NCI-H1694 (cell line): Measurements from ENCODE around the gene GPA33.

Experiments used
- DNase-seq: peaks from one replicate; lab custom pipeline; 2025; lab: John Stamatoyannopoulos, UW

Gene GPA33

GRCh38 chr1:167117225-167117624, 27.0 kb upstream of the GPA33 start:
- DNase-seq: no peak

- no peak for DNase-seq
These were observed 26.0 kb upstream of the GPA33 start for GRCh38 chr1:167116174-167116573.

DNA sequence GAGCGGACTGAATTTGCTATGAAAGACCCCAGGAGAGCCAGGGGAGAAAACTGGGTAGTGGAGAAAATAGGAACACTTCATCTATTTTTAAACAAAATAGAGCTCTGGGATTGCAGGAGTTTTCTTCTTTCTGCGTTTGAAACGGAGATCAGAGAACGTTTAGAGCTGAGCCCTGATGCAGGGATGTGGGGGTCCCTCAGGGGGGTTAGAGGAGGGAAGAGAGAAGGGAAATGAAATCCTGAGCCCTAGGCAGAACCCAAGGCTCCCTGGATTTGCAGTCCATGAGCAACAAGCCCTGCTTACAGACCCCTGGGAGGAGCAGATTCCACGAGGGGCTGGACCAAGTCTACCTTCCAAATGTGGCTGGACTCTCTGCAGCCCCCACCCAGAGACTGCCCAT, 25.5 kb upstream of the GPA33 start:
- no peak for DNase-seq

DNA sequence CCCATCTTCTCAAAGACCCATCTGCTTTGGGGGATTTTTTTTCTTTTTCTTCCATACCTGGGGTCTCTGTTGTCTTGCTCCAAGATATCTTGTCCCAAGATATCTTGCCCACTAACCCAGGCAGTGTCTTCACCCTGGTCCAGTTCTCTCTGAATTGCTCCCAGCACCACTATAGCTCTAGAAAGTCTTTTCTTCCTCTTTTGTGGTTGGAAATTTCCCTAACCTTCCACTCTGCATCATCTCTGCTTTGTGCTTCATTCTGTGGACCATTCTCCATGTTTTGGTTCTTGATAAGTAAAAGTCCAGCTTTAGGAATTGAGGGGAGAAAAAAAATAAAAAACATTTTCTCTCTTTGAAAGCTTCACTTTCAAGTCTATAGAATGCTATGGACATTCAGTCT, 24.5 kb upstream of the GPA33 start:
- no peak for DNase-seq

DNA sequence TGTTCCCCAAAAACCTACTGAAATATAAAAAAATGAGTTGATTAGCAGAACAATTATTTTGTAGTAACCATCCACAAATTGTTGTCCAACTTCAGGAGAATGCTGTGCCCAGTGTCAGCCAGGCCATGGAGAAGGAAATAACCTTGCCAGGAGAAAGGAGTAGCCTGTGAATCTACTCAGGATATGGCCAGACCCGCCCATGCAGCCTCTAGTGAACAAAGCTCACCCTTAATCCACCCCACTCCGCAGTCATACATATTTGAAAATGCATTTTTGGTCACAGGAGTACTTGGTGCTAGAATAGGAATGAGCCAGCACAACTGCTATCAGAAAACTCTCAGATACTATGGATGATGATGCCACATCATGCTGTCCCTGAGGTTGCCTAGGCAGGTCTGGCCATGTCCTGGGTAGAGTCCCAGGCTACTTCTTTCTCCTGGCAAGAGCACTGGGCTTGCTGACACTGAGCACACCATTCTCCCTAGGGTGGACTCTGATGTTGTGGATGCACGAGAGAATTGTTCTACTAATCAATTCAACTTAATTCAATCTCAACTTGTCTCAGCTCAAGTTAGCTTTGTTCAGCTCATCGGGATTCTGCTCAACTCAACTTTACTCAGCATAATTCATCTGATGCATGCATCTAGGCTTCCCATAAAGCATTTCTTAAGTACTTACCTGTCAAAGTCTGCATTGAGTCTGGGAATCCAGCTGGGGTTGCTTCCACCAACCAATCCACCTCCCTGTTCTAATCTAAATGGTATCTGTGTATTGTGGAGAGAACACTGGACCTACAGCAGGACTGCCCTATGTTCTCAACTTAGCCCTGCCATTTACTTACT, 21.9 kb upstream of the GPA33 start:
- DNase-seq: no peak

DNA sequence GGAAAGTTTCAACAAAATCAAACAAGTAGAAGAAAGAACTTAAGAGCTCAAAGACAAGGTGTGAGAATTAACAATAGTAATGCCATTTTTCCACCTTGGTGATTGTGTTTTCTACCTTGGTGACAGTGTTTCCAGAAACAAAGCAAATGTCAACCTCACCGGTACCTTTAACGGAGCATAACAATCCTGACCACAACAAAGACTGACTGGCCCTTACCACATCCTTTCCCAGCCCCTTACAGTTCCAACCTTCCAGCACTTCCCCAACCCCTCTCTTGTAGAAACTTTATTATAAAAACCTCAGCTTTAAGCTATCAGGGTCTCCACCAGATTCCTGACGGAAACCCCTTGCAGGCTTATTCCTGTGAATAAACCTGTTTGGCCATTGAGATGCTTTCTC, 20.4 kb upstream of the GPA33 start:
- DNase-seq: no peak

- no peak for DNase-seq
These were observed 18.9 kb upstream of the GPA33 start for GRCh38 chr1:167109125-167109524.

DNA sequence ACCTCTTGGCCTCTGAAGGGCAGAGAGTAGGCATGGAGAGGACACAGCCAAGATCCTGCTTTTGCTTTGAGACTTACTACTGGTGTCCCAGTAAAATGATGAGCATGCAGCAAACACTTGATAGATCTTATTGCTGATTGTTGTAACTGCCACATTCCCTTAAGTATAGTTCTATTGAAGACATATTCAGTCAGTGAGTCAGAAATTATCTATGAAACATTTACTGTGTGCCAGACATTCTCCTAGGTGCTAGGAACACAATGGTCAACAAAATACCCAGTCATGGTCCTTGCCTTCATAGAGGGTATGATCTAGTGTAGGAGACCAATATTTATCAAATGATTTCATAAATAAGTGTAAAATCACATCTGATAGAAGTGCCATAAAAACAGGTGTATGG, 17.3 kb upstream of the GPA33 start:
- no peak for DNase-seq

GRCh38 chr1:167106119-167106461, 15.9 kb upstream of the GPA33 start:
- DNase-seq: no peak

DNA sequence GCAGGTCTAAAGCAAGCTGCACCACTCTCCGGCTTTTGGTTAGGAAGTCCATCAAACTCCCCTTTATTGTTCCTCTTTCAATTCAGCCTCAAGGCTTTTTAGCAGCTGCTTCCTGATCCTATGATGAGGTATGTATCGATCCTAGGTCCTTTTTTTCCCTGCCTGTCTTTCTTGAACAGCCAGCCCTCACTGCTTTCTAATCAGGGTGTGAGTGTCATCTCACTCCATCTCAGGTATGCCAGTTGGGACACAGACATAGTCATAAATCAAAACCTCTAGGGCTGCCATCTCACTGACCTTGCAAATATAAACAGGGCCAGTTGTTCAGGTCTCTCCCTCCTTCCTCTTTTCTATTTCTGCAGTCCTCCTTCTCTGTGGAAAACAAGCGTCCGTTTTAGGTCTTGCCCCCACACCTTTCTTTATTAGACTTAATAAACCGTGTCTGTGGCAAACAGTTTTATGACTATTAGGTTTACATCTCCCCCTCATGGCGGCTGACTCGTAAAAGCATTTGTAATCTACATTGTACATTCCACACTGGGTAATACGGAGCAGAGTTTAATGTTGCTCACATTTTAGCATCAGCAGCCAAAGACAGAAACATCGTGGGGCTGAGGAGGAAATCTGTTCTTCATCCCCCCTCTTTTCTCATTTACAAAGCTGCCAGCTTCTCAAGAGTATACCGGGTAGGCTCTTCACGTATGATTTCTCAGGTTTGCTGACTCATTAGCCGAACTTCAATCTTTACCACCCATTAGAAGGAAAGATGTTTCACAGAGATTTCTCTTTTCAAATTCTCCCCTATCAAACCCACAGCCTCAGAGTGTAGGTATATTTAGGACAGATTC, 15.3 kb upstream of the GPA33 start:
- no peak for DNase-seq

DNA sequence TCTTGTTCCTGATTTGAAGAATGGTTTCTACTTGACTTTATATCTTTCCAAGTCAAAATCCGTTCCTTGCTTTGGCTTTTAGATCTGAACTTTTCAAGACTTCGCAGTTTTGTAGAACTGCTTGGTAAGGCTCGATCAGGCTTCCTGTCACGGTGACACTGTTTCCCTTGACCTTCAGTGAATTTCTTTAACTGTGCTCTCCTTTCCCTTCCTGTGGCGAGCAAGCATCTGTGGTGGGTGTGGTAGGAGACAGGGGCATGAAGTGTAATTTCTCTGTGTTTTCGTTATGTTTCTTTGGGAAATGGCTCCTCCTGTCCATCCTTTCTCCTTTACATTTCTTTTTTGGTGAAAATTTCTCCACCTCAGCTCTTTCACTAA, 14.1 kb upstream of the GPA33 start:
- no peak for DNase-seq

- DNase-seq: no peak
These were observed 12.9 kb upstream of the GPA33 start for GRCh38 chr1:167102906-167103573.

- DNase-seq: no peak
These were observed 11.6 kb upstream of the GPA33 start for GRCh38 chr1:167101754-167102153.

DNA sequence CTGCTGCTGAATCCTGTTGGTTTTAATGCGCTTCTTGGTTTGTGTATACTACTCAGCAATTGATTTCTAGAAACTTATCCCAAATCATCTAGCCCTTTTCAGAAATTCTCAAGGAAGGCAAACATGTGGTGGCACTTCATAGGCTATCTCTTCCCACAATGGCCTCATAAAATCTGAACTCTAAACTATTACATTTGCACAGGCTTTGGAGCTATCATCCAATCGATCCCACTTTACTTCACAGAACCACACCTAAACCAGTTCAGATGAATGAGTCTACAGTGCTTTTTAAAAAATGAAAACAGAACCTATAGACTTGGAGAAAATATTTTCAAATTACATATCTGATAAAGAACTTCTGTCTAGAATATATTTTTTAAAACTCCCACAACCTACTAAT, 10.6 kb upstream of the GPA33 start:
- DNase-seq: no peak

DNA sequence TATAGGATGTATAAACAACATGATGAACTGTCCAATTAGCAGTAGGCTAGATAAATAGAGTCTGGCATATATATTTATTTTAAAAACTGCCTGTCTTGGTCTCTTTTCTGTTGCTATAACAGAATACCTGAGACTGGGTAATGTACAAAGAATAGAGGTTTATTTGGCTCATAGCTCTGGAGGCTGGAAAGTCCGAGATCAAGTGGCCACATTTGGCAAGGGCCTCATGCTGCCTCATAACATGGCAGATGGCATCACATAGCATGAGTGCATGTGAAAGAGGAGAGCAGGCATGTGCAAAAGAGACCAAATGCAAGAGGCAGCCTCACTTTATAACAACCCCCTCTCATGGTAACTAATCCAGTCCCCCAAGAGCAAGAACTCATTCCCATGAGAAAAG, 9.7 kb upstream of the GPA33 start:
- peak; percentile 44 for DNase-seq

GRCh38 chr1:167095368-167095767, 5.2 kb upstream of the GPA33 start:
- DNase-seq: no peak

GRCh38 chr1:167094690-167095089, 4.5 kb upstream of the GPA33 start:
- DNase-seq: no peak

DNA sequence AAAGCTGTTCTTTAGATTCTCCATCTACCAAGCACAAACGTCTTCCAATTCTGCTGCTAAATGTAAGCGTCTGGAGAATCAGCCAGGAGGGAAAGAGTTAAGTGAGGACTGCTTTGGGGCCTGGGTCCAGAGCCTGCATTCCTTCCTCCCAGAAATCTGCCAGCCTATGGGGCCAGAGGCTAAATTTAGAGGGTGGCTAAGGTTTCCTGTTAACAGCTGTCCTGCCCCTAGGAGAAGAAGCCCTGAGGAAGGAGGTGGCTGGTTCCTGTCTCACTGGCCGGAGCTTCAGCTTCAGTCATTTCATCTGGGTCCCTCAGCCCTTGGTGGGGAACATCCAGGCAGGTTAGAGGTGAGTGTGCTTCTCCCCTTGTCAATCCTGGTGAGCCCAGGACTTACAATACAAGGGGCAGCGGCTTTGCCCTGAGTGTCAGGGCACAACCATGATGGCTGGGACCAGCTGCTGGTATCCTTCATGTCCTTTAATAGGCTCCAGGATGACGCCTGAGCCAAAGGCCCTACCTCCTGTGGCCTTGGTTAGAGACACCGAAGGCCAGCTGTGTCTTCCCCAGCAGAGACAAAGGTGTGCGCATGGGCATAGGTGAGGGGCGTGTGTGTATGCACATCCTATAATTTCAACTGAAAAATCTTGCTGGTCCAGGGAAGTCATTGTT, 3.8 kb upstream of the GPA33 start, which contains the start of gene STYXL2:
Gene STYXL2, plus strand, starts transcription at position 230 of the 671 bp plus-strand sequence. CDS start 775 bp downstream, outside the sequence.
- DNase-seq: no peak

- DNase-seq: no peak
These were observed 2.5 kb upstream of the GPA33 start for GRCh38 chr1:167092653-167093052.

DNA sequence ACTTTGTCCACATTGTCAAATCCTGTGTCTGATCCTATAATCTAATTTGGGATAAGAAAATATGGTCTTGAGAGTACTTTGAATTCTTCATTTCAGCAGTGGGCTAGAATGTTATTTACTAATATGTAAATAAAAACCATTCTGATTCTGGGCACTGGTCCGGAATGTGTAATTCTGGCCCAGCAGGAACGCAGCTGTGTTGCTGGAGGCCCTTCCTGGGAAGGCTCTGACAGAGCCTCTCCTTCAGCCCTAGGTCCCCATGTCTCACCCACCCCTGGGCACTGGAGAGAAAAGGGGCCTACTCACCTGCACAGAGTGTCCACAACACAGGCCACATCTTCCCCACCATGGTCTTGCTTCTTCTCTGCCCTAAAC, 251 bp downstream of the GPA33 start:
- DNase-seq: no peak

DNA sequence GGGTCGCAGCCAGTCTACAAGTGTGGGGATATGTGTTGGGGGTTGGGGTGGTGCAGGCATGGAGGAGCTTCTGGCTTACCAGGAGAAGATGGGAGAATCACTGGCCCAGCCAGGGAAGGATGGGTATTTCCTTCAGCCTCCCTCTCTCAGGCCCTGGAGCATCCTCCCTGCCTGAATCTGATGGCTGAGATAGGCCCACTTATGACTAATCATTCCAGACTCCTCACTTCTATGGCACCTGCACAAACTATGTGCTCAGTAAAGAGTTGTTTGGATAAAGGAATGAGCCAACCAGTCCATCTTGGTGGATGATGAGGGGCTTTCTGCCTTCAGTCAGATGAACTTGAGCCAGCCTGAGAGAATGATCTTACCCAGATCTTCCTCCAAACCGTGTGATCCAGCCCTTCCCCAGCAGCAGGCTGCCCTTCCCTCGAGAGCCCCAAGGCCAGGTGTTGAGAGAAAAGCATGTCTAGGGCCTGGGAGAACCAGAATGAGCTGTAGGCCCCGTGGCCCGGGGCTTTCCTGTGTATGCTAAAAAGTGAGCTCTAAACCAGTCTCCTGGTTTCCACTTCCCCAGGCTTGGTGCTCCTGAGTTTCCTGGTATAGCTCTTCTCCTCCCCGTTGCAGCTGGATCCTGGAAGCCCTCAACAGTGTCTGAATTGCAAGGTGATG, 1.3 kb downstream of the GPA33 start:
- DNase-seq: no peak

- DNase-seq: no peak
These were observed 3.4 kb downstream of the GPA33 start for GRCh38 chr1:167086768-167087167.
